ENCODE measurements around the gene POMT1.

Gene POMT1

DNA sequence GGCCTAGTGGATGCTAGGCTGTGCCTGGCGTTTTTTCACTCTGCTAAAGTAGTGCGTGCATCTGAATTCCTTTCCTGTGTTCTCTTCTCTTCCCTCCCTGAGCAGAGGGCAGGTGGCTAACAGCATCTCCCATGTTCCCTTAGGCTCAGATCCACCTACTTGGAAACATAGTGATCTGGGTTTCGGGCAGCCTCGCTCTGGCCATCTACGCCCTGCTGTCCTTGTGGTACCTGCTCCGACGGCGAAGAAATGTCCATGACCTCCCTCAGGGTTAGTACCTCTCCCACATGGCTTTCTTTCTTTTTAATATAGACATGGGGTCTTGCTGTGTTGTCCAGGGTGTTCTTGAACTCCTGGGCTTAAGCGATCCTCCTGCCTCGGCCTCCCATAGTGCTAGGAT, 18.5 kb downstream of the POMT1 start:
- no peaks in the 10 kb centered on the region for H3F3A ChIP-seq (ENCODE audit: insufficient read depth, low read length)
- no peaks in the 10 kb centered on the region for H3K27me3 ChIP-seq (replicated peaks; ENCODE audit: insufficient read depth, low read length)
- no peaks in the 10 kb centered on the region for H3K9me3 ChIP-seq (replicated peaks; ENCODE audit: insufficient read depth, low read length)
- H3K4me2 ChIP-seq (ENCODE audit: low read depth, low read length): no peak overlapping the region
- H3K27ac ChIP-seq (ENCODE audit: low read length): no peak overlapping the region
- H3K79me2 ChIP-seq (ENCODE audit: low read length): no peaks in the 10 kb centered on the region
- TF ChIP-seq, protein P1, sequence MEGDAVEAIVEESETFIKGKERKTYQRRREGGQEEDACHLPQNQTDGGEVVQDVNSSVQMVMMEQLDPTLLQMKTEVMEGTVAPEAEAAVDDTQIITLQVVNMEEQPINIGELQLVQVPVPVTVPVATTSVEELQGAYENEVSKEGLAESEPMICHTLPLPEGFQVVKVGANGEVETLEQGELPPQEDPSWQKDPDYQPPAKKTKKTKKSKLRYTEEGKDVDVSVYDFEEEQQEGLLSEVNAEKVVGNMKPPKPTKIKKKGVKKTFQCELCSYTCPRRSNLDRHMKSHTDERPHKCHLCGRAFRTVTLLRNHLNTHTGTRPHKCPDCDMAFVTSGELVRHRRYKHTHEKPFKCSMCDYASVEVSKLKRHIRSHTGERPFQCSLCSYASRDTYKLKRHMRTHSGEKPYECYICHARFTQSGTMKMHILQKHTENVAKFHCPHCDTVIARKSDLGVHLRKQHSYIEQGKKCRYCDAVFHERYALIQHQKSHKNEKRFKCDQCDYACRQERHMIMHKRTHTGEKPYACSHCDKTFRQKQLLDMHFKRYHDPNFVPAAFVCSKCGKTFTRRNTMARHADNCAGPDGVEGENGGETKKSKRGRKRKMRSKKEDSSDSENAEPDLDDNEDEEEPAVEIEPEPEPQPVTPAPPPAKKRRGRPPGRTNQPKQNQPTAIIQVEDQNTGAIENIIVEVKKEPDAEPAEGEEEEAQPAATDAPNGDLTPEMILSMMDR (IDR thresholded peaks at IDR 0.05; ENCODE audit: low read length): no peak
- no peak for TF ChIP-seq EZH2phosphoT487 (IDR thresholded peaks at IDR 0.05; ENCODE audit: low read length)
- no peak for TF ChIP-seq EZH2 (optimal IDR thresholded peaks at IDR 0.05; ENCODE audit: low read depth, low read length)
- no peaks in the 10 kb centered on the region for H4K20me1 ChIP-seq (ENCODE audit: insufficient read depth, low read length)
- DNase-seq: no peak
- H2AFZ ChIP-seq (ENCODE audit: low read length): no peak overlapping the region
- H3K4me1 ChIP-seq (ENCODE audit: low read length): no peaks in the 10 kb centered on the region
- peaks cover 9% of the 10 kb centered on the region; the same call in 1 of the 2 replicates for H3K36me3 ChIP-seq (replicated peaks; ENCODE audit: insufficient read depth, low read length)
- H3K9ac ChIP-seq (ENCODE audit: low read length): no peak overlapping the region
- H3K4me3 ChIP-seq (ENCODE audit: low read length): no peak overlapping the region
- H3K9me2 ChIP-seq (replicated peaks; ENCODE audit: insufficient read depth, low read length): no peaks in the 10 kb centered on the region

DNA sequence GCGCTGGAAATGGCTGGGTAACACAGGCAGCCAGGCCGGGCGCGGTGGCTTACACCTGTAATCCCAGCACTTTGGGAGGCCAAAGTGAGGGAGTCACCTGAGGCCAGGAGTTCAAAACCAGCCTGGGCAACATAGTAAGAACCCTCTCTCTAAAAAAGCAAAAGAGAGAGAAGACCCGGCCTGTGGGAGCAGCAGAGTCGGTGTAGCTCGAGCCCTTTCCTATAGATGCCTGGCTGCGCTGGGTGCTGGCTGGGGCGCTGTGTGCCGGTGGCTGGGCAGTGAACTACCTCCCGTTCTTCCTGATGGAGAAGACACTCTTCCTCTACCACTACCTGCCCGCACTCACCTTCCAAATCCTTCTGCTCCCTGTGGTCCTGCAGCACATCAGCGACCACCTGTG, 19.1 kb downstream of the POMT1 start:
- Histone ChIP-seq H3K36me3 (replicated peaks; ENCODE audit: insufficient read depth, low read length) (peaks cover 7% of the 10 kb centered on the region; the same call in 1 of the 2 replicates), H2AFZ (ENCODE audit: low read length) (no peak overlapping the region)

DNA sequence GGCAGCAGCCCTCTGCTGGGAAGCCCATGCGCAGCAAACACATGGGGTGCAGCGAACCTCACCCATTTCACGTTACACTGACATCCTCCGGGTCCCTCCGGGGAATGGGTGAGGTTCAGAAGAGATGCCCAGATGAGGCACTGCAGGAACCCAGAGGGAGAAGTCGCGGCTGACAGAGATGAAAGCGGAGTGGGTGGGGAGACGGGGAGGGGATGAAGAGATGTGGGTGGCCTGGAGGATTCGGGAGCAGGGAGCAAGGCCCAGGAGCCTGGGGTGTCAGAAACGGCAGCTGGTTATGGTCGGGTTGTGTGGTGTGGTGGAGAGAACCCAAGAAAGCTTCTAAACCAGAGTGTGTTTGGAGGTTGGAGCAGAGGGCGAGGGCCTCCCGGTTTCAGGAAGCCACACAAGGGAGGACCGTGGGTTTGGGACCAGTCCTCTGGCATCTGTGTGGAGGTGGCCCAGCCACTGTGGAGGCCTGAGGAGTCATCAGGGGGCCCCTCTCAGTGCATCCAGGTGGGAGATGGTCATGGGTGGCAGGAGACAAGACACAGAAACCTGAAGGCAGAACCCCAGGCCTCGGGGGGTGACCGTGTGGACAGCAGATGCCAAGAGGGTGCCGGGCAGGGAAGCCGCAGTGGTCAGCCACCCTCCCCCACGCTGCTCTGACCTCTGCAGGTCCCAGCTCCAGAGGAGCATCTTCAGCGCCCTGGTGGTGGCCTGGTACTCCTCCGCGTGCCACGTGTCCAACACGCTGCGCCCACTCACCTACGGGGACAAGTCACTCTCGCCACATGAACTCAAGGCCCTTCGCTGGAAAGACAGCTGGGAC, 19.8 kb downstream of the POMT1 start:
- Histone ChIP-seq H3K9ac (ENCODE audit: low read length) (no peak overlapping the region), H4K20me1 (ENCODE audit: insufficient read depth, low read length) (no peaks in the 10 kb centered on the region), H3K4me1 (ENCODE audit: low read length) (no peaks in the 10 kb centered on the region), H2AFZ (ENCODE audit: low read length) (no peak overlapping the region), H3K4me3 (ENCODE audit: low read length) (no peak overlapping the region), H3K27me3 (replicated peaks; ENCODE audit: insufficient read depth, low read length) (no peaks in the 10 kb centered on the region), H3F3A (ENCODE audit: insufficient read depth, low read length) (no peaks in the 10 kb centered on the region), H3K9me3 (replicated peaks; ENCODE audit: insufficient read depth, low read length) (no peaks in the 10 kb centered on the region), H3K27ac (ENCODE audit: low read length) (no peak overlapping the region), H3K4me2 (ENCODE audit: low read depth, low read length) (no peak overlapping the region), H3K79me2 (ENCODE audit: low read length) (no peaks in the 10 kb centered on the region), H3K36me3 (replicated peaks; ENCODE audit: insufficient read depth, low read length) (peaks cover 7% of the 10 kb centered on the region; the same call in 1 of the 2 replicates), H3K9me2 (replicated peaks; ENCODE audit: insufficient read depth, low read length) (no peaks in the 10 kb centered on the region)
- TF ChIP-seq, protein P1 (IDR thresholded peaks at IDR 0.05; ENCODE audit: low read length): no peak
- no peak for TF ChIP-seq EZH2phosphoT487 (IDR thresholded peaks at IDR 0.05; ENCODE audit: low read length)
- no peak for DNase-seq

More for the DNA sequence above, 19.1 kb downstream of the POMT1 start:
- H3K9me2 ChIP-seq (replicated peaks; ENCODE audit: insufficient read depth, low read length): no peaks in the 10 kb centered on the region
- H3K79me2 ChIP-seq (ENCODE audit: low read length): no peaks in the 10 kb centered on the region
- TF ChIP-seq, protein P1 (IDR thresholded peaks at IDR 0.05; ENCODE audit: low read length): no peak
- no peak for TF ChIP-seq EZH2phosphoT487 (IDR thresholded peaks at IDR 0.05; ENCODE audit: low read length)
- TF ChIP-seq EZH2 (optimal IDR thresholded peaks at IDR 0.05; ENCODE audit: low read depth, low read length): no peak
- H3K9ac ChIP-seq (ENCODE audit: low read length): no peak overlapping the region
- no peak overlapping the region for H3K4me2 ChIP-seq (ENCODE audit: low read depth, low read length)
- no peak for DNase-seq
- no peak overlapping the region for H3K27ac ChIP-seq (ENCODE audit: low read length)
- no peak overlapping the region for H3K4me3 ChIP-seq (ENCODE audit: low read length)
- H3K27me3 ChIP-seq (replicated peaks; ENCODE audit: insufficient read depth, low read length): no peaks in the 10 kb centered on the region
- no peaks in the 10 kb centered on the region for H3K9me3 ChIP-seq (replicated peaks; ENCODE audit: insufficient read depth, low read length)
- no peaks in the 10 kb centered on the region for H3F3A ChIP-seq (ENCODE audit: insufficient read depth, low read length)
- no peaks in the 10 kb centered on the region for H4K20me1 ChIP-seq (ENCODE audit: insufficient read depth, low read length)
- no peaks in the 10 kb centered on the region for H3K4me1 ChIP-seq (ENCODE audit: low read length)
